Central memory CD8-positive, alpha-beta T cell (primary cell): ENCODE data around the gene GNPDA1.

ENCODE experiments used
- ATAC-seq: fragments of 150-1000 bp; cut with Tn5 transposase; replicated peaks from 2 replicates; pipeline ENCODE4 v1.10.0; 2022; ENCODE audit warnings: mild to moderate bottlenecking, moderate FRiP score, moderate number of reproducible peaks; ENCODE audit not compliant: poor library complexity, severe bottlenecking; ENCODE audit errors: extremely low read depth
- DNase-seq, 2 donors: peaks; one replicate each; pipeline ENCODE4 v3.0.0; 2021; ENCODE audit warnings: low spot score in 2 of 2
- H3K27ac Mint-ChIP-seq: one replicate; pipeline ENCODE4 v1.8.0; 2022; ENCODE audit warnings: low read depth, mild to moderate bottlenecking, moderate library complexity, mixed read lengths
- H3K27me3 Mint-ChIP-seq: one replicate; pipeline ENCODE4 v1.8.0; 2022; ENCODE audit warnings: mixed read lengths
- H3K36me3 Mint-ChIP-seq: one replicate; pipeline ENCODE4 v1.8.0; 2022; ENCODE audit warnings: mild to moderate bottlenecking, moderate library complexity, mixed read lengths; ENCODE audit not compliant: insufficient read depth
- H3K4me1 Mint-ChIP-seq: one replicate; pipeline ENCODE4 v1.8.0; 2022; ENCODE audit warnings: mixed read lengths
- H3K4me3 Mint-ChIP-seq: one replicate; pipeline ENCODE4 v1.8.0; 2022; ENCODE audit warnings: mild to moderate bottlenecking, moderate library complexity, mixed read lengths
- H3K9me3 Mint-ChIP-seq: one replicate; pipeline ENCODE4 v1.8.0; 2022; ENCODE audit warnings: mixed read lengths

Gene GNPDA1

GRCh38 chr5:141952020-141952419, 60.8 kb downstream of the GNPDA1 start:
- ATAC-seq = no peak
- H3K36me3 Mint-ChIP-seq = peaks cover 2% of the 10 kb centered on the region
- no peak overlapping the region for H3K4me3 Mint-ChIP-seq
- H3K4me1 Mint-ChIP-seq = peaks cover 4% of the 10 kb centered on the region
- no peaks in the 10 kb centered on the region for H3K9me3 Mint-ChIP-seq
- no peaks in the 10 kb centered on the region for H3K27me3 Mint-ChIP-seq
- no peak for DNase-seq
- H3K27ac Mint-ChIP-seq = no peak overlapping the region

- H3K4me3 Mint-ChIP-seq = no peak overlapping the region
- H3K36me3 Mint-ChIP-seq = peaks cover 2% of the 10 kb centered on the region
- H3K4me1 Mint-ChIP-seq = peaks cover 4% of the 10 kb centered on the region
- no peaks in the 10 kb centered on the region for H3K27me3 Mint-ChIP-seq
- DNase-seq (no peak), ATAC-seq (peak; percentile 36)
- H3K27ac Mint-ChIP-seq = no peak overlapping the region
- H3K9me3 Mint-ChIP-seq = no peaks in the 10 kb centered on the region
Observed at GRCh38 chr5:141951332-141951781, 61.5 kb downstream of the GNPDA1 start.
